BLaER1 (cell line): ENCODE measurements around the gene RET.

ENCODE experiments used
- H3K27ac ChIP-seq: shearing (Covaris generic); formaldehyde crosslinking; 2 replicates; pipeline ENCODE4 v1.8.1; 2022
- H3K27me3 ChIP-seq: shearing (Covaris generic); formaldehyde crosslinking; 2 replicates; pipeline ENCODE4 v1.8.1; 2022
- H3K36me3 ChIP-seq: shearing (Covaris generic); formaldehyde crosslinking; 2 replicates; pipeline ENCODE4 v1.8.1; 2022
- H3K4me1 ChIP-seq: shearing (Covaris generic); formaldehyde crosslinking; 2 replicates; pipeline ENCODE4 v1.8.1; 2022
- H3K4me2 ChIP-seq: shearing (Covaris generic); formaldehyde crosslinking; 2 replicates; pipeline ENCODE4 v1.8.1; 2022
- H3K4me3 ChIP-seq: shearing (Covaris generic); formaldehyde crosslinking; 2 replicates; pipeline ENCODE4 v1.8.1; 2022
- H3K9ac ChIP-seq: shearing (Covaris generic); formaldehyde crosslinking; 2 replicates; pipeline ENCODE4 v1.8.1; 2022
- H3K9me3 ChIP-seq: shearing (Covaris generic); formaldehyde crosslinking; 2 replicates; pipeline ENCODE4 v1.8.1; 2022
- H4K20me1 ChIP-seq: shearing (Covaris generic); formaldehyde crosslinking; 2 replicates; pipeline ENCODE4 v1.8.1; 2022
- Cebpa-rat ChIP-seq: shearing (Covaris generic); IDR thresholded peaks from 2 replicates; pipeline ENCODE4 v1.8.1; 2022

Gene RET

GRCh38 chr10:43054593-43054992, 22.3 kb upstream of the RET start:
- Histone ChIP-seq H3K4me2 (no peak overlapping the region), H3K27ac (0 out of 2 replicates have a peak overlapping the region, but pooled peaks have one; percentile 2), H3K36me3 (no peaks in the 10 kb centered on the region), H3K27me3 (no peaks in the 10 kb centered on the region), H3K4me3 (no peak overlapping the region), H3K9me3 (0 out of 2 replicates have a peak, but pooled peaks cover 8% of the 10 kb centered on the region), H3K4me1 (peaks cover 51% of the 10 kb centered on the region), H4K20me1 (no peaks in the 10 kb centered on the region), H3K9ac (no peak overlapping the region)
- no peak for TF ChIP-seq Cebpa-rat

- Histone ChIP-seq H3K4me1 (peaks cover 57% of the 10 kb centered on the region), H3K9ac (no peak overlapping the region), H3K36me3 (no peaks in the 10 kb centered on the region), H4K20me1 (no peaks in the 10 kb centered on the region), H3K9me3 (0 out of 2 replicates have a peak, but pooled peaks cover 8% of the 10 kb centered on the region), H3K4me2 (peak overlapping the region; percentile 83), H3K4me3 (no peak overlapping the region), H3K27ac (no peak overlapping the region), H3K27me3 (no peaks in the 10 kb centered on the region)
- no peak for TF ChIP-seq Cebpa-rat
Observed at GRCh38 chr10:43055217-43055616, 21.7 kb upstream of the RET start.

- H3K27me3 ChIP-seq, result no peaks in the 10 kb centered on the region
- H3K4me3 ChIP-seq, result no peak overlapping the region
- 0 out of 2 replicates have a peak, but pooled peaks cover 8% of the 10 kb centered on the region for H3K9me3 ChIP-seq
- H3K4me1 ChIP-seq, result peaks cover 62% of the 10 kb centered on the region
- H4K20me1 ChIP-seq, result no peaks in the 10 kb centered on the region
- peak overlapping the region; percentile 50 for H3K27ac ChIP-seq
- peak overlapping the region; percentile 83 for H3K4me2 ChIP-seq
- H3K36me3 ChIP-seq, result no peaks in the 10 kb centered on the region
- no peak for TF ChIP-seq Cebpa-rat
- no peak overlapping the region for H3K9ac ChIP-seq
Observed at GRCh38 chr10:43055991-43056567, 20.8 kb upstream of the RET start.

GRCh38 chr10:43056568-43057011, 20.3 kb upstream of the RET start:
- H3K36me3 ChIP-seq, result no peaks in the 10 kb centered on the region
- H3K4me2 ChIP-seq, result peak overlapping the region; percentile 83
- H3K27me3 ChIP-seq, result no peaks in the 10 kb centered on the region
- H3K4me1 ChIP-seq, result peaks cover 62% of the 10 kb centered on the region
- H3K27ac ChIP-seq, result peak overlapping the region; percentile 50
- H3K4me3 ChIP-seq, result no peak overlapping the region
- H3K9me3 ChIP-seq, result 0 out of 2 replicates have a peak, but pooled peaks cover 8% of the 10 kb centered on the region
- no peak for TF ChIP-seq Cebpa-rat
- no peak overlapping the region for H3K9ac ChIP-seq
- H4K20me1 ChIP-seq, result no peaks in the 10 kb centered on the region

GRCh38 chr10:43057231-43057711, 19.6 kb upstream of the RET start:
- no peaks in the 10 kb centered on the region for H3K36me3 ChIP-seq
- H3K9me3 ChIP-seq, result 0 out of 2 replicates have a peak, but pooled peaks cover 8% of the 10 kb centered on the region
- no peak for TF ChIP-seq Cebpa-rat
- no peak overlapping the region; the same call in 1 of the 2 replicates for H3K9ac ChIP-seq
- peaks cover 62% of the 10 kb centered on the region for H3K4me1 ChIP-seq
- H3K4me2 ChIP-seq, result peak overlapping the region; percentile 83
- peak overlapping the region; percentile 18; the same call in 1 of the 2 replicates for H3K27ac ChIP-seq
- H4K20me1 ChIP-seq, result no peaks in the 10 kb centered on the region
- H3K4me3 ChIP-seq, result no peak overlapping the region
- no peaks in the 10 kb centered on the region for H3K27me3 ChIP-seq

GRCh38 chr10:43057831-43058340, 19.0 kb upstream of the RET start:
- Histone ChIP-seq H3K4me2 (peak overlapping the region; percentile 83), H3K9me3 (0 out of 2 replicates have a peak, but pooled peaks cover 8% of the 10 kb centered on the region), H3K36me3 (no peaks in the 10 kb centered on the region), H3K4me3 (no peak overlapping the region), H3K9ac (no peak overlapping the region; the same call in 1 of the 2 replicates), H3K27ac (peak overlapping the region; percentile 18; the same call in 1 of the 2 replicates), H3K4me1 (peaks cover 62% of the 10 kb centered on the region), H4K20me1 (no peaks in the 10 kb centered on the region), H3K27me3 (no peaks in the 10 kb centered on the region)
- no peak for TF ChIP-seq Cebpa-rat

GRCh38 chr10:43058716-43059335, 18.0 kb upstream of the RET start:
- Histone ChIP-seq H3K4me2 (peak overlapping the region; percentile 83), H3K36me3 (no peaks in the 10 kb centered on the region), H3K9ac (peak overlapping the region; percentile 27; the same call in 1 of the 2 replicates), H3K9me3 (0 out of 2 replicates have a peak, but pooled peaks cover 8% of the 10 kb centered on the region), H4K20me1 (no peaks in the 10 kb centered on the region), H3K4me1 (peaks cover 62% of the 10 kb centered on the region), H3K27me3 (no peaks in the 10 kb centered on the region), H3K4me3 (no peak overlapping the region), H3K27ac (peak overlapping the region; percentile 53; the same call in 1 of the 2 replicates)
- TF ChIP-seq Cebpa-rat, result no peak

- H3K27ac ChIP-seq, result peak overlapping the region; percentile 53; the same call in 1 of the 2 replicates
- 0 out of 2 replicates have a peak, but pooled peaks cover 8% of the 10 kb centered on the region for H3K9me3 ChIP-seq
- TF ChIP-seq Cebpa-rat, result no peak
- H3K9ac ChIP-seq, result peak overlapping the region; percentile 27; the same call in 1 of the 2 replicates
- H3K4me3 ChIP-seq, result no peak overlapping the region
- H3K4me1 ChIP-seq, result peaks cover 62% of the 10 kb centered on the region
- H3K4me2 ChIP-seq, result peak overlapping the region; percentile 83
- no peaks in the 10 kb centered on the region for H4K20me1 ChIP-seq
- no peaks in the 10 kb centered on the region for H3K36me3 ChIP-seq
- H3K27me3 ChIP-seq, result no peaks in the 10 kb centered on the region
Observed at GRCh38 chr10:43059336-43059720, 17.5 kb upstream of the RET start.

GRCh38 chr10:43059828-43060227, 17.0 kb upstream of the RET start:
- no peak overlapping the region for H3K9ac ChIP-seq
- TF ChIP-seq Cebpa-rat, result no peak
- no peaks in the 10 kb centered on the region for H4K20me1 ChIP-seq
- no peaks in the 10 kb centered on the region for H3K36me3 ChIP-seq
- no peak overlapping the region for H3K27ac ChIP-seq
- 0 out of 2 replicates have a peak, but pooled peaks cover 5% of the 10 kb centered on the region for H3K9me3 ChIP-seq
- no peak overlapping the region for H3K4me3 ChIP-seq
- H3K4me1 ChIP-seq, result peaks cover 59% of the 10 kb centered on the region
- H3K4me2 ChIP-seq, result peak overlapping the region; percentile 83
- no peaks in the 10 kb centered on the region for H3K27me3 ChIP-seq
